Osteocyte (in vitro differentiated cells): ENCODE results near the gene REL. TPM values are rescaled to one million over a fixed set of nuclear protein-coding genes. Genes with fewer than 3 reads are reported as not detected.

ENCODE experiments used
- DNase-seq: peaks from one replicate; pipeline ENCODE4 v3.0.0; 2021; ENCODE audit warnings: mixed read lengths; ENCODE audit not compliant: unreplicated experiment; ENCODE audit errors: extremely low spot score
- H3K27ac Mint-ChIP-seq: one replicate; pipeline ENCODE4 v1.8.0; 2021; ENCODE audit warnings: mild to moderate bottlenecking, mixed read lengths; ENCODE audit not compliant: unreplicated experiment
- H3K27me3 Mint-ChIP-seq: one replicate; pipeline ENCODE4 v1.8.0; 2021; ENCODE audit warnings: mixed read lengths; ENCODE audit not compliant: unreplicated experiment
- H3K36me3 Mint-ChIP-seq: one replicate; pipeline ENCODE4 v1.8.0; 2021; ENCODE audit warnings: mixed read lengths; ENCODE audit not compliant: unreplicated experiment
- H3K4me1 Mint-ChIP-seq: one replicate; pipeline ENCODE4 v1.8.0; 2021; ENCODE audit warnings: mixed read lengths; ENCODE audit not compliant: unreplicated experiment
- H3K4me3 Mint-ChIP-seq: one replicate; pipeline ENCODE4 v1.8.0; 2021; ENCODE audit warnings: mild to moderate bottlenecking, moderate library complexity, mixed read lengths; ENCODE audit not compliant: unreplicated experiment
- H3K9me3 Mint-ChIP-seq: one replicate; pipeline ENCODE4 v1.8.0; 2021; ENCODE audit warnings: mixed read lengths; ENCODE audit not compliant: unreplicated experiment
- CTCF ChIP-seq: fragments of 200-600 bp; sonication (generic); IDR thresholded peaks from 2 replicates; pipeline ENCODE4 v1.5.0; 2021; ENCODE audit warnings: antibody characterized with exemption, mild to moderate bottlenecking, moderate library complexity
- total RNA-seq: library from RNA; stranded (reverse); gene quantifications from 2 replicates; pipeline ENCODE4 v1.2.1, GENCODE V29; 2021

The REL gene
- total RNA-seq, 1 donor from 2014 or later, result 7.1 TPM

GRCh38 chr2:60945341-60945740, 64.0 kb downstream of the REL start:
- H3K27ac Mint-ChIP-seq, result no peak overlapping the region
- no peaks in the 10 kb centered on the region for H3K4me1 Mint-ChIP-seq
- DNase-seq, result no peak
- no peaks in the 10 kb centered on the region for H3K27me3 Mint-ChIP-seq
- H3K36me3 Mint-ChIP-seq, result no peaks in the 10 kb centered on the region
- no peak for TF ChIP-seq CTCF
- no peaks in the 10 kb centered on the region for H3K9me3 Mint-ChIP-seq
- H3K4me3 Mint-ChIP-seq, result no peak overlapping the region

- H3K36me3 Mint-ChIP-seq, result no peaks in the 10 kb centered on the region
- no peaks in the 10 kb centered on the region for H3K4me1 Mint-ChIP-seq
- no peak for DNase-seq
- H3K9me3 Mint-ChIP-seq, result no peaks in the 10 kb centered on the region
- no peak overlapping the region for H3K27ac Mint-ChIP-seq
- H3K4me3 Mint-ChIP-seq, result no peak overlapping the region
- TF ChIP-seq CTCF, result no peak
- H3K27me3 Mint-ChIP-seq, result no peaks in the 10 kb centered on the region
These were observed 65.7 kb downstream of the REL start for GRCh38 chr2:60947056-60947455.

DNA sequence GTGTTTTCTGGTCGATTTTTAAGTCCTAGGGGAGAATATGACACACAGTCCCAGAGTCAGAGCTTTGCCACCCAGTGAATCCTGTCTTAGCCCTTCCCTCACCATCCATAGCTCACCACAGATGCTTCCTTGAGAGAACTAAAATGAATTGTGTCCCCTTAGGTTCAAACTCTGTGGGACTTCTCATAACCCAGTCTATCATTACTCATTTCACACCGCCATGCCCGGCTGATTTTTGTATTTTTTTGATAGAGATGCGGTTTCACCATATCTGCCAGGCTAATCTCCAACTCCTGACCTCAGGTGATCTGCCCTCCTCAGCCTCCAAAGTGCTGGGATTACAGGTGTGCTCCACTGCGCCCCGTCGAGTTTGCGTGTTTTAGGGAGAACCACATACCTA, 66.8 kb downstream of the REL start:
- Mint-ChIP-seq H3K27ac (no peak overlapping the region), H3K27me3 (no peaks in the 10 kb centered on the region), H3K36me3 (no peaks in the 10 kb centered on the region), H3K9me3 (no peaks in the 10 kb centered on the region), H3K4me3 (no peak overlapping the region), H3K4me1 (no peaks in the 10 kb centered on the region)
- TF ChIP-seq CTCF, result no peak
- DNase-seq, result no peak

GRCh38 chr2:60948926-60949579, 67.7 kb downstream of the REL start:
- no peak overlapping the region for H3K4me3 Mint-ChIP-seq
- TF ChIP-seq CTCF, result no peak
- no peaks in the 10 kb centered on the region for H3K9me3 Mint-ChIP-seq
- no peak for DNase-seq
- no peaks in the 10 kb centered on the region for H3K4me1 Mint-ChIP-seq
- H3K36me3 Mint-ChIP-seq, result no peaks in the 10 kb centered on the region
- no peaks in the 10 kb centered on the region for H3K27me3 Mint-ChIP-seq
- H3K27ac Mint-ChIP-seq, result no peak overlapping the region

DNA sequence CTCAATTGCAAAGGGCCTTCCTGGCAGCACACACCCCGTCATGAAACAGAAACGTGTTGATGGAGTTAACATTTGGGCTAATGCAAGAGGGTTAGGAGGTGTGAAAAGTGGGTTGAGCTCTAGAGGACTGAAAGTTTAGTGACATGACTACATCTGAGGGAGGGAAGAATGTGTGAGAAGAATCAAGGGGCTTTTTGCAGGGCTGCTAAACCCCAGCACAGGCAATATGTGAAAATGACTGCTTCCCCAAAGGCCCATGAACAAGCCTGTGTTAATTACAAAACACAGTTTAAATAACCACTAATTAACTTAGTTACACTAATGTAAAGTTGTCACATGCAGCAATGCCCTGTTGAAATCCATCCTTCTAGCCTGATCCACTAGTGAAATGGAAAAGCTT, 72.8 kb downstream of the REL start:
- no peak for TF ChIP-seq CTCF
- Mint-ChIP-seq H3K9me3 (no peaks in the 10 kb centered on the region), H3K4me3 (no peak overlapping the region), H3K27ac (no peak overlapping the region), H3K4me1 (no peaks in the 10 kb centered on the region), H3K27me3 (no peaks in the 10 kb centered on the region), H3K36me3 (no peaks in the 10 kb centered on the region)
- no peak for DNase-seq
